Measurements from ENCODE around the gene SIL1. TPM values are rescaled to one million over a fixed set of nuclear protein-coding genes. Genes with fewer than 3 reads are reported as not detected.
A peak's percentile ranks its signal among the peaks of the same experiment; 100 is the strongest.

The SIL1 gene
- total and polyA plus RNA-seq, 2 of the 4 experiments (the other 2 are of a cell fraction), result 56.1 to 66.0 TPM

GRCh38 chr5:139088024-139088423, 110.1 kb downstream of the SIL1 start:
- ATAC-seq (ENCODE audit: low read depth), result no peak
- no peak overlapping the region for H2BK15ac ChIP-seq (ENCODE audit: low read depth, low read length)
- BruUV-seq (replicated peaks), result no TSS peak

More at GRCh38 chr5:139088024-139088423, 110.1 kb downstream of the SIL1 start:
- TF ChIP-seq MAZ (IDR thresholded peaks at IDR 0.05; ENCODE audit: borderline replicate concordance, low read depth, low read length) (no peak), CEBPB (IDR thresholded peaks at IDR 0.05; ENCODE audit: low read depth, low read length) (no peak), RFX5 (IDR thresholded peaks at IDR 0.05; ENCODE audit: low read depth, low read length) (no peak), CHD1 (IDR thresholded peaks at IDR 0.05; ENCODE audit: low read depth, low read length) (no peak), NFE2L2 (IDR thresholded peaks at IDR 0.05; ENCODE audit: low read depth, low read length) (no peak), MXI1 (IDR thresholded peaks at IDR 0.05; ENCODE audit: borderline replicate concordance, low read depth, low read length) (no peak), CTCF (conservative IDR thresholded peaks at IDR 0.05; ENCODE audit: low read depth, low read length) (no peak), RCOR1 (IDR thresholded peaks at IDR 0.05; ENCODE audit: insufficient replicate concordance, low read length) (no peak), SMC3 (IDR thresholded peaks at IDR 0.05; ENCODE audit: low read depth, low read length) (no peak)
- TF ChIP-seq, protein P1, sequence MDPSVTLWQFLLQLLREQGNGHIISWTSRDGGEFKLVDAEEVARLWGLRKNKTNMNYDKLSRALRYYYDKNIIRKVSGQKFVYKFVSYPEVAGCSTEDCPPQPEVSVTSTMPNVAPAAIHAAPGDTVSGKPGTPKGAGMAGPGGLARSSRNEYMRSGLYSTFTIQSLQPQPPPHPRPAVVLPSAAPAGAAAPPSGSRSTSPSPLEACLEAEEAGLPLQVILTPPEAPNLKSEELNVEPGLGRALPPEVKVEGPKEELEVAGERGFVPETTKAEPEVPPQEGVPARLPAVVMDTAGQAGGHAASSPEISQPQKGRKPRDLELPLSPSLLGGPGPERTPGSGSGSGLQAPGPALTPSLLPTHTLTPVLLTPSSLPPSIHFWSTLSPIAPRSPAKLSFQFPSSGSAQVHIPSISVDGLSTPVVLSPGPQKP (IDR thresholded peaks at IDR 0.05; ENCODE audit: borderline replicate concordance, low read depth, low read length), result no peak
- TF ChIP-seq, protein P2, sequence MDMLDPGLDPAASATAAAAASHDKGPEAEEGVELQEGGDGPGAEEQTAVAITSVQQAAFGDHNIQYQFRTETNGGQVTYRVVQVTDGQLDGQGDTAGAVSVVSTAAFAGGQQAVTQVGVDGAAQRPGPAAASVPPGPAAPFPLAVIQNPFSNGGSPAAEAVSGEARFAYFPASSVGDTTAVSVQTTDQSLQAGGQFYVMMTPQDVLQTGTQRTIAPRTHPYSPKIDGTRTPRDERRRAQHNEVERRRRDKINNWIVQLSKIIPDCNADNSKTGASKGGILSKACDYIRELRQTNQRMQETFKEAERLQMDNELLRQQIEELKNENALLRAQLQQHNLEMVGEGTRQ (IDR thresholded peaks at IDR 0.05; ENCODE audit: low read depth, low read length), result no peak
- H3K4me3 ChIP-seq (ENCODE audit: insufficient read depth, low read depth, low read length), result no peak overlapping the region
- no peak overlapping the region for H3K4me2 ChIP-seq (ENCODE audit: low read depth, low read length)
- H2BK5ac ChIP-seq (ENCODE audit: low read depth, low read length, poor library complexity, severe bottlenecking), result no peak overlapping the region
- H2AFZ ChIP-seq (replicated peaks; ENCODE audit: low read length, poor library complexity), result no peak overlapping the region
- H2BK20ac ChIP-seq (ENCODE audit: low read depth, low read length), result no peak overlapping the region
- H3K14ac ChIP-seq (replicated peaks; ENCODE audit: low read depth, low read length), result no peak overlapping the region
- in situ Hi-C loops (cut with MboI; ENCODE audit: low sequenced_read_pairs), result no loop called here
- peaks cover 5 to 6% of the 10 kb centered on the region in 2 experiments; a peak in 3 of 4 replicates for H3K79me1 ChIP-seq (ENCODE audit: low read depth in 1 of 2, low read length in 2 of 2)
- intact Hi-C loops (cut with micrococcal nuclease), result no loop called here
- no peak overlapping the region for H3K4ac ChIP-seq (ENCODE audit: low read depth, low read length)
- ChIA-PET CTCF (interaction anchor here (1.6 kb wide), 1 partner anchor 9 kb away, joined by 4 read pairs; no protein-coding TSS in a partner anchor), POLR2A (ENCODE audit: unreplicated experiment) (no interaction called here)
- 20% methylated on average over 1 of the region's 1 CpG; no CpG with 5 or more reads in 1 of the 2 experiments for WGBS, 2 experiments (ENCODE audit: extremely low coverage in 2 of 2, insufficient read length in 1 of 2)
- H3K9ac ChIP-seq (ENCODE audit: low read depth, low read length), result no peak overlapping the region
- peak; percentile 20 for DNase-seq
- no peaks in the 10 kb centered on the region; the same call in none of the 2 replicates for H3K36me3 ChIP-seq (ENCODE audit: control insufficient read depth, insufficient read depth, low read length)
- no peak overlapping the region for H3K56ac ChIP-seq (ENCODE audit: extremely low read depth, insufficient read depth, low read length)
- H4K5ac ChIP-seq (ENCODE audit: low read depth, low read length), result no peak overlapping the region
- no peak overlapping the region for H3K18ac ChIP-seq (ENCODE audit: low read depth, low read length)
- H3K23ac ChIP-seq (ENCODE audit: low read depth, low read length), result no peak overlapping the region
- H3K27me3 ChIP-seq (ENCODE audit: control insufficient read depth, insufficient read depth, low read length), result no peaks in the 10 kb centered on the region
- H3K9me3 ChIP-seq (ENCODE audit: control insufficient read depth, insufficient read depth, low read length), result no peaks in the 10 kb centered on the region
- no peak overlapping the region for H2BK120ac ChIP-seq (ENCODE audit: low read depth, low read length)
- H4K20me1 ChIP-seq (ENCODE audit: insufficient read depth, low read length), result peaks cover 7% of the 10 kb centered on the region; the same call in 1 of the 2 replicates
- H4K91ac ChIP-seq (ENCODE audit: insufficient read depth, low read depth, low read length), result no peak overlapping the region
- H2AK5ac ChIP-seq (ENCODE audit: low read depth, low read length), result no peak overlapping the region
- peaks cover 6% of the 10 kb centered on the region; the same call in 1 of the 2 replicates for H3K9me1 ChIP-seq (ENCODE audit: insufficient read depth, low read length)
- no peak overlapping the region for H3K27ac ChIP-seq (ENCODE audit: insufficient read depth, low read length)
- dilution Hi-C loops (cut with HindIII; ENCODE audit: low sequenced_read_pairs, unreplicated experiment), result no loop called here
- H3K4me1 ChIP-seq (ENCODE audit: control insufficient read depth, insufficient read depth, low read length), result 0 out of 2 replicates have a peak, but pooled peaks cover 1% of the 10 kb centered on the region
- H4K8ac ChIP-seq (ENCODE audit: low read depth in 2 of 2, low read length in 2 of 2), result no peak overlapping the region
- H2AK9ac ChIP-seq (replicated peaks; ENCODE audit: low read depth, low read length, poor library complexity), result no peak overlapping the region
